HG02938 (cell line): Measurements from ENCODE around the gene SRSF4.
"Not testable (repeated sequence)": the region's sequence is repeated elsewhere in the genome, so short reads cannot be mapped to it uniquely, and the experiment has no call there.

ENCODE experiments used
- ATAC-seq: cut with Tn5 transposase; IDR thresholded peaks from one replicate; pipeline ENCODE4 v1.9.1; 2021; ENCODE audit warnings: mild to moderate bottlenecking, moderate library complexity; ENCODE audit not compliant: unreplicated experiment

The SRSF4 gene

GRCh38 chr1:29126198-29126597, 55.5 kb downstream of the SRSF4 start:
- ATAC-seq, result no peak

- ATAC-seq, result no peak
Observed at GRCh38 chr1:29125788-29126187, 55.9 kb downstream of the SRSF4 start.

- no peak for ATAC-seq
Observed at GRCh38 chr1:29125237-29125641, 56.5 kb downstream of the SRSF4 start.

- no peak for ATAC-seq
Observed at GRCh38 chr1:29124366-29125236, 57.1 kb downstream of the SRSF4 start.

GRCh38 chr1:29123887-29124365, 57.8 kb downstream of the SRSF4 start, which contains the start of gene TMEM200B:
TSS of gene TMEM200B (minus strand) at chr1:29123903. CDS start at chr1:29121828, 2,075 bp downstream.
- no peak for ATAC-seq

- ATAC-seq, result no peak
Observed at GRCh38 chr1:29123053-29123886, 58.4 kb downstream of the SRSF4 start.

- ATAC-seq, result no peak
Observed at GRCh38 chr1:29122682-29123052, 59.0 kb downstream of the SRSF4 start.

GRCh38 chr1:29121936-29122681, 59.6 kb downstream of the SRSF4 start:
- no peak for ATAC-seq

- no peak for ATAC-seq
Observed at GRCh38 chr1:29121516-29121935, 60.2 kb downstream of the SRSF4 start.

GRCh38 chr1:29120947-29121485, 60.7 kb downstream of the SRSF4 start:
- no peak for ATAC-seq

- no peak for ATAC-seq
Observed at GRCh38 chr1:29120367-29120766, 61.3 kb downstream of the SRSF4 start.

- no peak for ATAC-seq
Observed at GRCh38 chr1:29119121-29119929, 62.4 kb downstream of the SRSF4 start.

GRCh38 chr1:29117381-29117780, 64.3 kb downstream of the SRSF4 start:
- ATAC-seq, result no peak

- ATAC-seq, result no peak
Observed at GRCh38 chr1:29114654-29115053, 67.0 kb downstream of the SRSF4 start.

- no peak for ATAC-seq
Observed at GRCh38 chr1:29113413-29114117, 68.1 kb downstream of the SRSF4 start.

GRCh38 chr1:29112705-29113412, 68.8 kb downstream of the SRSF4 start:
- no peak for ATAC-seq

GRCh38 chr1:29108041-29108440, 73.7 kb downstream of the SRSF4 start:
- ATAC-seq, result not testable (repeated sequence)

GRCh38 chr1:29105822-29106221, 75.9 kb downstream of the SRSF4 start:
- ATAC-seq, result no peak

GRCh38 chr1:29100487-29100886, 81.2 kb downstream of the SRSF4 start:
- ATAC-seq, result no peak
